Neural cell (in vitro differentiated cells): ENCODE results near the gene NEBL. TPM values are rescaled to one million over a fixed set of nuclear protein-coding genes. Genes with fewer than 3 reads are reported as not detected.

Experiments
- H2AFZ ChIP-seq: fragments of 200-600, 300-800 bp; sonication (generic), shearing (Covaris generic); 2 replicates; pipeline ENCODE4 v1.6.0; 2014; ENCODE audit warnings: low read depth, mild to moderate bottlenecking, antibody characterized with exemption, low read length, moderate library complexity
- H3F3A ChIP-seq: fragments of 200-600 bp; shearing (Covaris generic); 2 replicates; pipeline ENCODE4 v1.6.1; 2016; ENCODE audit warnings: mild to moderate bottlenecking, moderate library complexity, mixed read lengths, antibody characterized with exemption, low read length; ENCODE audit not compliant: insufficient read depth, poor library complexity, severe bottlenecking
- H3K27ac ChIP-seq: fragments of 200-600, 300-800 bp; sonication (generic), shearing (Covaris generic); 2 replicates; pipeline ENCODE4 v1.5.1; 2014; ENCODE audit warnings: mild to moderate bottlenecking, low read length, moderate library complexity
- H3K27me3 ChIP-seq: fragments of 300-800, 200-600 bp; sonication (generic), shearing (Covaris generic); 2 replicates; pipeline ENCODE4 v1.6.0; 2014; ENCODE audit warnings: mild to moderate bottlenecking, low read depth, low read length, moderate library complexity; ENCODE audit not compliant: insufficient read depth
- H3K36me3 ChIP-seq: fragments of 300-800, 200-600 bp; sonication (generic), shearing (Covaris generic); 2 replicates; pipeline ENCODE4 v1.5.1; 2014; ENCODE audit warnings: mild to moderate bottlenecking, antibody characterized with exemption, low read length, moderate library complexity; ENCODE audit not compliant: insufficient read depth
- H3K4me2 ChIP-seq: fragments of 300-800, 200-600 bp; sonication (generic), shearing (Covaris generic); 2 replicates; pipeline ENCODE4 v1.6.0; 2014; ENCODE audit warnings: mild to moderate bottlenecking, low read length
- H3K4me3 ChIP-seq: fragments of 300-800, 200-600 bp; sonication (generic), shearing (Covaris generic); 2 replicates; pipeline ENCODE4 v1.5.1; 2014; ENCODE audit warnings: mild to moderate bottlenecking, low read length, moderate library complexity
- H3K79me2 ChIP-seq: fragments of 200-600 bp; shearing (Covaris generic); replicated peaks from 2 replicates; pipeline ENCODE4 v1.6.0; 2014; ENCODE audit warnings: mild to moderate bottlenecking, low read length, moderate library complexity; ENCODE audit not compliant: insufficient read depth
- H3K9ac ChIP-seq: fragments of 300-800, 200-600 bp; sonication (generic), shearing (Covaris generic); 2 replicates; pipeline ENCODE4 v1.6.1; 2016; ENCODE audit warnings: mild to moderate bottlenecking, low read length, mixed read lengths
- H3K9me2 ChIP-seq: fragments of 200-600 bp; shearing (Covaris generic); 2 replicates; pipeline ENCODE4 v1.6.1; 2016; ENCODE audit warnings: mild to moderate bottlenecking, low read length, mixed read lengths; ENCODE audit not compliant: insufficient read depth
- H3K9me3 ChIP-seq: fragments of 200-600, 300-800 bp; sonication (generic), shearing (Covaris generic); 2 replicates; pipeline ENCODE4 v1.6.1; 2016; ENCODE audit warnings: mild to moderate bottlenecking, mixed run types, low read length, moderate library complexity, mixed read lengths
- H4K20me1 ChIP-seq: fragments of 200-600 bp; shearing (Covaris generic); 2 replicates; pipeline ENCODE4 v1.6.1; 2016; ENCODE audit warnings: mild to moderate bottlenecking, mixed run types; ENCODE audit not compliant: insufficient read depth
- EP300 ChIP-seq: fragments of 450-650 bp; conservative IDR thresholded peaks from 2 replicates; pipeline ENCODE4 v1.6.1; 2014; ENCODE audit warnings: antibody characterized with exemption, mild to moderate bottlenecking, moderate library complexity; ENCODE audit not compliant: poor library complexity, severe bottlenecking
- EZH2 ChIP-seq: fragments of 200-600, 300-800 bp; shearing (Covaris generic), sonication (generic); IDR thresholded peaks from 2 replicates; pipeline ENCODE4 v1.6.1; 2014; ENCODE audit warnings: antibody characterized with exemption, low read length, borderline replicate concordance, mild to moderate bottlenecking; ENCODE audit not compliant: insufficient read depth, poor library complexity, severe bottlenecking
- MXI1 ChIP-seq: fragments of 450-650 bp; conservative IDR thresholded peaks from 2 replicates; pipeline ENCODE4 v1.6.1; 2014; ENCODE audit warnings: antibody characterized with exemption, mild to moderate bottlenecking; ENCODE audit not compliant: poor library complexity, severe bottlenecking
- POLR2AphosphoS5 ChIP-seq: IDR thresholded peaks from 2 replicates; pipeline ENCODE4 v1.6.1; 2012
- RAD21 ChIP-seq: fragments of 450-650 bp; conservative IDR thresholded peaks from 2 replicates; pipeline ENCODE4 v1.6.1; 2014; ENCODE audit warnings: antibody characterized with exemption, mild to moderate bottlenecking, moderate library complexity
- SMC3 ChIP-seq: fragments of 450-650 bp; conservative IDR thresholded peaks from 2 replicates; pipeline ENCODE4 v1.6.1; 2014; ENCODE audit warnings: antibody characterized with exemption, mild to moderate bottlenecking, moderate library complexity; ENCODE audit not compliant: poor library complexity
- TAF1 ChIP-seq: IDR thresholded peaks from 2 replicates; pipeline ENCODE4 v1.6.1; 2012; ENCODE audit warnings: low read depth
- polyA plus RNA-seq: library from polyadenylated mRNA; depleted of rRNA; stranded (reverse); fragments of >200 nt; gene quantifications from 2 replicates; pipeline ENCODE4 v1.2.3, GENCODE V29; 2014
- TF ChIP-seq, protein P1 (sequence below): IDR thresholded peaks from 2 replicates; pipeline ENCODE4 v1.6.1; 2012; ENCODE audit warnings: borderline replicate concordance
- TF ChIP-seq, protein P2 (sequence below): fragments of 450-650 bp; IDR thresholded peaks from 2 replicates; pipeline ENCODE4 v1.5.1; 2014; ENCODE audit warnings: antibody characterized with exemption, mild to moderate bottlenecking, moderate library complexity; ENCODE audit not compliant: poor library complexity, severe bottlenecking

The NEBL gene
- polyA plus RNA-seq, 1 donor from 2014 or later = 16.3 TPM

GRCh38 chr10:20932606-20933126, 35.6 kb upstream of the NEBL start:
- Histone ChIP-seq H2AFZ (no peak overlapping the region), H3F3A (no peaks in the 10 kb centered on the region), H3K27me3 (no peaks in the 10 kb centered on the region), H3K4me3 (no peak overlapping the region), H3K27ac (no peak overlapping the region), H3K4me2 (no peak overlapping the region), H3K36me3 (no peaks in the 10 kb centered on the region), H3K9me2 (no peaks in the 10 kb centered on the region), H3K9ac (no peak overlapping the region), H3K9me3 (no peaks in the 10 kb centered on the region), H4K20me1 (no peaks in the 10 kb centered on the region), H3K79me2 (no peaks in the 10 kb centered on the region)
- TF ChIP-seq, protein P1, sequence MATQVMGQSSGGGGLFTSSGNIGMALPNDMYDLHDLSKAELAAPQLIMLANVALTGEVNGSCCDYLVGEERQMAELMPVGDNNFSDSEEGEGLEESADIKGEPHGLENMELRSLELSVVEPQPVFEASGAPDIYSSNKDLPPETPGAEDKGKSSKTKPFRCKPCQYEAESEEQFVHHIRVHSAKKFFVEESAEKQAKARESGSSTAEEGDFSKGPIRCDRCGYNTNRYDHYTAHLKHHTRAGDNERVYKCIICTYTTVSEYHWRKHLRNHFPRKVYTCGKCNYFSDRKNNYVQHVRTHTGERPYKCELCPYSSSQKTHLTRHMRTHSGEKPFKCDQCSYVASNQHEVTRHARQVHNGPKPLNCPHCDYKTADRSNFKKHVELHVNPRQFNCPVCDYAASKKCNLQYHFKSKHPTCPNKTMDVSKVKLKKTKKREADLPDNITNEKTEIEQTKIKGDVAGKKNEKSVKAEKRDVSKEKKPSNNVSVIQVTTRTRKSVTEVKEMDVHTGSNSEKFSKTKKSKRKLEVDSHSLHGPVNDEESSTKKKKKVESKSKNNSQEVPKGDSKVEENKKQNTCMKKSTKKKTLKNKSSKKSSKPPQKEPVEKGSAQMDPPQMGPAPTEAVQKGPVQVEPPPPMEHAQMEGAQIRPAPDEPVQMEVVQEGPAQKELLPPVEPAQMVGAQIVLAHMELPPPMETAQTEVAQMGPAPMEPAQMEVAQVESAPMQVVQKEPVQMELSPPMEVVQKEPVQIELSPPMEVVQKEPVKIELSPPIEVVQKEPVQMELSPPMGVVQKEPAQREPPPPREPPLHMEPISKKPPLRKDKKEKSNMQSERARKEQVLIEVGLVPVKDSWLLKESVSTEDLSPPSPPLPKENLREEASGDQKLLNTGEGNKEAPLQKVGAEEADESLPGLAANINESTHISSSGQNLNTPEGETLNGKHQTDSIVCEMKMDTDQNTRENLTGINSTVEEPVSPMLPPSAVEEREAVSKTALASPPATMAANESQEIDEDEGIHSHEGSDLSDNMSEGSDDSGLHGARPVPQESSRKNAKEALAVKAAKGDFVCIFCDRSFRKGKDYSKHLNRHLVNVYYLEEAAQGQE = no peak
- TF ChIP-seq RAD21 = no peak
- no peak for TF ChIP-seq MXI1
- TF ChIP-seq EZH2 = no peak
- TF ChIP-seq, protein P2, sequence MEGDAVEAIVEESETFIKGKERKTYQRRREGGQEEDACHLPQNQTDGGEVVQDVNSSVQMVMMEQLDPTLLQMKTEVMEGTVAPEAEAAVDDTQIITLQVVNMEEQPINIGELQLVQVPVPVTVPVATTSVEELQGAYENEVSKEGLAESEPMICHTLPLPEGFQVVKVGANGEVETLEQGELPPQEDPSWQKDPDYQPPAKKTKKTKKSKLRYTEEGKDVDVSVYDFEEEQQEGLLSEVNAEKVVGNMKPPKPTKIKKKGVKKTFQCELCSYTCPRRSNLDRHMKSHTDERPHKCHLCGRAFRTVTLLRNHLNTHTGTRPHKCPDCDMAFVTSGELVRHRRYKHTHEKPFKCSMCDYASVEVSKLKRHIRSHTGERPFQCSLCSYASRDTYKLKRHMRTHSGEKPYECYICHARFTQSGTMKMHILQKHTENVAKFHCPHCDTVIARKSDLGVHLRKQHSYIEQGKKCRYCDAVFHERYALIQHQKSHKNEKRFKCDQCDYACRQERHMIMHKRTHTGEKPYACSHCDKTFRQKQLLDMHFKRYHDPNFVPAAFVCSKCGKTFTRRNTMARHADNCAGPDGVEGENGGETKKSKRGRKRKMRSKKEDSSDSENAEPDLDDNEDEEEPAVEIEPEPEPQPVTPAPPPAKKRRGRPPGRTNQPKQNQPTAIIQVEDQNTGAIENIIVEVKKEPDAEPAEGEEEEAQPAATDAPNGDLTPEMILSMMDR = no peak
- no peak for TF ChIP-seq EP300
- TF ChIP-seq POLR2AphosphoS5 = no peak
- TF ChIP-seq SMC3 = no peak
- no peak for TF ChIP-seq TAF1

DNA sequence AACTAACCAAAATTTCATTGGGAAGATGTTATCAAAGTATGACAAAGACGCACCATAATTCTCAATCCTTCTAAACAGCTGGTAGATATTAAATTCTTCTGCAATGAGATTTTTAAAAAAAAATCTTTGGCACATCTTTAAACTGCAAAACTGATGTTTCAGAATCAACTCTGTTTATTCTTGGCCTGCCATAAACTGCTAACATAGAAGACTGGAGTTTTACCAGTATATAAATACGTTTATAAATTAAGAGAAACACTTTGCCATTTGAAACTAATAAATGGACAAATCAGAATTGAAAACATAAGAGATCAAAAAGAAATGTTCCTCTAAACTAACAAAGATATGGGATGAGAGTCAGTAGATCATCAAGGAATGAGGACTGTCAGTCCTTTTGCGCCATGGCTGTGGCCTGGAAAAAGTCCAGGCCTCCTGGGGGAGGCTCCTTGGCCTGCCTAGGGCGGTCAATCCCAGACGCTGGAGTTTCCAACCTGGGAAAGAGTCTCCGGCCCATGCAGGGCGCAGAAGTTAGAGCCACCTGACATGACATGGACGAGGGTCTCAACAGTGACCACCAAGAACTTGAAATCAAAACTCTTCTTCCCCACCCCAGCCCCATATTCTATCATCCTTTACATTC, 34.2 kb upstream of the NEBL start:
- no peak overlapping the region for H2AFZ ChIP-seq
- H3K79me2 ChIP-seq = no peaks in the 10 kb centered on the region
- TF ChIP-seq, protein P2 = no peak
- TF ChIP-seq SMC3 (no peak), EZH2 (no peak), POLR2AphosphoS5 (no peak), MXI1 (no peak), EP300 (no peak), RAD21 (no peak), TAF1 (no peak)
- TF ChIP-seq, protein P1 = no peak
- H4K20me1 ChIP-seq = no peaks in the 10 kb centered on the region
- no peaks in the 10 kb centered on the region for H3K9me3 ChIP-seq
- no peak overlapping the region for H3K4me3 ChIP-seq
- H3K9me2 ChIP-seq = no peaks in the 10 kb centered on the region
- H3K9ac ChIP-seq = no peak overlapping the region
- no peaks in the 10 kb centered on the region for H3K36me3 ChIP-seq
- H3K4me2 ChIP-seq = no peak overlapping the region
- no peaks in the 10 kb centered on the region for H3F3A ChIP-seq
- H3K27ac ChIP-seq = no peak overlapping the region
- no peaks in the 10 kb centered on the region for H3K27me3 ChIP-seq
